GM18498 (cell line): ENCODE data around the gene DSE.
A peak's percentile ranks its signal among the peaks of the same experiment; 100 is the strongest.

Experiments used
- ATAC-seq: cut with Tn5 transposase; IDR thresholded peaks from one replicate; pipeline ENCODE4 v1.9.1; 2021; ENCODE audit warnings: mild to moderate bottlenecking, moderate library complexity; ENCODE audit not compliant: unreplicated experiment

DSE gene

DNA sequence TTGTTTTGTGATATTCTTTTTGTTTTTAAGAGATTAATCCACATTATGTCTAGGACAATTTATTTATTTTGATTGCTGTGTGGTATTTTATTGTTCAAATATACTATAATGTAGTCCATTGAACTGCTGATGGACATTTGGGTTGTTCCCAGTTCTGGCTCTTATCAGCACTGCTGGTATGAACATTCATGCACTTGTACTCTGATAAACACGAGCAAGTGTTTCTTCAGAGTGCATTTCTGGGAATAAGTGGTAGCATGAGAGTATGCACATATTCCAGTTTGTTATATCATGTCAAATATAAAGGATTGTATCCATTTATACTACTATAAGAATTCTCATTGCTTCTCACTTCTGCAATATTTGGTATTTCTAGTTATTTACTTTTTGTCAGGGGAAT is 97.5 kb downstream of the DSE start:
- no peak for ATAC-seq

DNA sequence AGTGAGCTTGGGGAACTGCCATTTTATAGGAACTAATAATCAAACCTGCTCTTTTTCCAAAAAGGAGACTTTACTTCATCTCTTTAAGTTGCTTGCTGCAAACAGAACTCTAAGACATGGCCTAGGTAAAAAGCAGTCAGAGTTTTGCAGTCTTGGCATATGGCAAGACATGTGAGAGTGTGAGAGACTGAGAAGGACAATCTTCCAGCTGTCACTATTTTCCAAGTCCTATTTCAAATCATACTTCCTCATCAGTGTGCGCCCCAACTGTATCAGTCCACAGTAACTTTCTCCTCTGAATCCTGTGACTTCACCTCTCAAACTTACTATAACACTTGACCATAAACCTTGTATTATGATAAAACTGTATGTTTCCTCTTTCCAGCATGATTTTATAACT is 100.8 kb downstream of the DSE start:
- no peak for ATAC-seq

DNA sequence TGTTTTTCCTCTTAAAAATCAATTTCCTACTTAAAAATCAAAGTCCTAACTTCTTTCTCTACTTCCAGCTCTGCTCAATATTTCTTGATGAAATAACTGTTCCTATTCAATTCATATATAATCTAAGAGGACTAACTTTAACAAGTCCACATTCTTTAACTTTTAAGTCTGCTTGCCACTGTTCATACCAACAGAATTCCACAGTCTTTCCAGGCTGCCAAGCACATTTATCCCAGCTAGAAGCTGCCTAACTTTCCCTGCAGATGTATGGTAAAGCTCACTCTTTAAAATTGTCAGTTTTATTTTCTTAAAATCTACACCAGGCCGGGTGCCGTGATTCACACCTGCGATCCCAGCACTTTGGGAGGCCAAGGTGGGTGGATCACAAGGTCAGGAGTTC is 102.0 kb downstream of the DSE start:
- ATAC-seq: no peak

- ATAC-seq: no peak
These were observed 104.4 kb downstream of the DSE start for GRCh38 chr6:116475141-116475540.

- peak; percentile 100 for ATAC-seq
These were observed 105.4 kb downstream of the DSE start for GRCh38 chr6:116476002-116476678.

- ATAC-seq: no peak
These were observed 112.0 kb downstream of the DSE start for GRCh38 chr6:116482780-116483179.

DNA sequence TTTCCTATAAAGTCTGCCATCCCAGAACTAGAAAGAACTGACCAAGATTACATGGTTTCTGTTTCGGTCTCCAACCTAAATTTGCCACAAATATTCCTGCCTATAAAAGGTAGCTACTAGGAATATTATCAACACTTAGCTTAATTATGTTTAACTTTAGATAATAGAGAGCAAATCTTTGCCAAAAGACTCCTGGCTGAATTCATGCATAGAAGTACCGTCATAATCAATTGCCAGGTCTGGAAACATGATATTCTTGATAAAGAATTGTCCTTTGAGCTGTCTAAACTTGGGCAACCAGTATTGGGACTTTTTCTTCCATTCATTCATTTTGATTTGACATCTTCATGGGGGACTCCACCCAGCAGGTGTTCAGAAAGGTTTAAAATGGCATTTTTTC is 112.9 kb downstream of the DSE start:
- no peak for ATAC-seq

DNA sequence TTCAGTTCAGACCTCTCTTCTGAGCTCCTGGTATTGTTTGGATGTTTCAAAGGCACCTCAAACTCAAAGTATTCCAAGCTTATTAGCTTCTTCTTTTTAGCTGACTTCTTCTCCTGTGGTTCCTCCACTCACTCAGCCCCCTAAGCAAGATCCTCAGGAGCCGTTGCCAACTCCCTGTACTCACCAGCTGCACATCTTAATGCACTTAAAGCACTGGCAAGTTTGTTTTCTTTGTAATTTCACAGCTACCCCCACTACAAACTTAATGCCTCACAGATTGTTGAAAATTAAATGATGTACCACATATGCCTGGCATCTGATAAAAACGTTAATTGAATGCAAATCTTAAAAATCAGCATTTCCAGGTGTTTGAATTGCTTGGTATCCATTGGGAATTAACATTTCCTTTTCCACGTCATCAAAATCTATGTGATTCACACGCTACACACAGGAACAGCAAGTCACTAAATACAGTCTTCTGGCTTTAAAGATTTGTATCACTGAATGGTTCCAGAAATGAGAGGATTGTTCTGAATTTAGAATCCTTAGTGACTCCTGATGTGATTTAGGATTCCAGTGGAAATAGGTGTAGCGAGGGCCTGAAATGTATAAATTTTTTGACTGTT is 114.9 kb downstream of the DSE start:
- no peak for ATAC-seq

- no peak for ATAC-seq
These were observed 121.0 kb downstream of the DSE start for GRCh38 chr6:116491610-116492330.

DNA sequence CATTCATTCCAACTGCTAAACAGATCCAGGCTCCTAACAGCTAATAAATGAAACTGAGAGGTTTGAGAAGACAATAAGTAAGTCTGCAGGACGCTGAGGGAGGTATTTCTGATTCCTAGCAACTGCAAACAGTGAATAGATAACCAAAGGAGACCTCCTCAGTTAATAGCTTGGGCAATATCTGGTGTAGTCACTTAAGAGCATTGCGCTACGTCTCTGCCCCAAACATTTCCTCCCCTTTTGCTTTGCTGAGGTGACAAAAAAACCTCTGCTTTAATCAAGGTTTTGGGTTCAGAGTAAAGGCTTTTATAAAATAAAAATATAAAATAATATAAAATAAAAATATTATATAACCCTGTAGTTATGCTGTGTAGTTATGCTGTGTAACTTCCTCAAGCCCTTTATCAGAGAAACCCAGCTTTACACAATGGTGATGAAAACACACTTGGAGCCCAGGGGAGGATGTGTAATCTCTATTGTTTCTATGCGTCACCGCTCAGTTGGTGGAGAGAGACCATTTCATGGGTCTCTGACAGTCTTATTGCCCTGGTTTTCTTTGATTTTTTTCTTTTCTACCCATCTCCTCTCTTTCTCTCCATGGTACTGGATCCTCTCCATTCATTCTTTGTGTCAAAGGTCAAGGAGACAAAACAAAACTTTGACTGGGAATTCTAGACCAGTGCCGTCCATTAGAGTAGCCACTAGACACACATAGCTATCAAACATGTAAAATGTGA is 121.8 kb downstream of the DSE start:
- ATAC-seq: no peak
